Measurements from ENCODE around the gene HOXB3.

DNA sequence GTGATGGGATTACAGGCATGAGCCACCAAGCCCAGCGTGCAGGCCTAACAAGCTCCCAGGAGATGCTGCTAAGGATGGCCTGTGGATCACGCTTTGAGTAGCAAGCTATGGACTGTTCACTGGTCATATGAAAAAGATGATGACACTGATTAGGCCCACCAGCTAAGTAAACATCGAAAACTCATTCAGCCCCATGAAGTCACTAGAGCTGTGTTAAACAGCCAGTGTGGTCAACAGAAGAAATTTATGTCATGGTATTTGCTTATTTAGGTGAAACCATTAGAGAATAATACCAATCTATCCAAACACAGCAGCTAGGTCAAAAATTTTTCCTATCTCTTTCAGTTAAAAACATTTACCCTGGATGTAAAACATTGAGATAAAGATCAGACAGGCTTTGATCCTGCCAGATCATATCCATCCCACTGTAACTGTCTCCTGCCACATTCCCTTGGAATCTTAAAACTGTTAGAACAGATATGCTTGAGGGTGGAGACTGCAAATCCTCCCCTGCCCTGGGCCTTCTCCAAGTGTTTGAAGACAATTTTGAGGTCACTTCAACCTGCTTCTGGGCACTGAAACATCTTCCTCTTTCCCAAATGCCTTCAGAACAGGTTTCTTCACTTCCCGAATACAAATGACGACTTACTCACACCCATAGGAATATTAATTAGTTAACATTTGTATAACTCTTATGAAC is 90.2 kb downstream of the HOXB3 start:
- TF ChIP-seq CTCF (IDR thresholded peaks at IDR 0.05 in 8 of 11, conservative IDR thresholded peaks at IDR 0.05 in 3 of 11) = no peak
- no peak for TF ChIP-seq POLR2AphosphoS5 (IDR thresholded peaks at IDR 0.05)
- TF ChIP-seq POLR2A (IDR thresholded peaks at IDR 0.05) = no peak

Measured in spleen (tissue), 7 donors.